SK-N-SH (cell line): ENCODE data around the gene TET2. TPM values are rescaled to one million over a fixed set of nuclear protein-coding genes. Genes with fewer than 3 reads are reported as not detected.
"Not testable (repeated sequence)": the region's sequence is repeated elsewhere in the genome, so short reads cannot be mapped to it uniquely, and the experiment has no call there.

ENCODE experiments used
- CTCF ChIA-PET: fragments of 300-600, 350-600 bp; formaldehyde crosslinking; extraction: SDS; loops from one replicate; lab custom pipeline; 2021; lab: Yijun Ruan, JAX
- POLR2A ChIA-PET: fragments of 350-600 bp; sonication (Branson Sonifier 250); formaldehyde crosslinking; extraction: SDS; loops from one replicate; lab custom pipeline; 2020; ENCODE audit warnings: antibody characterized with exemption, inconsistent platforms; lab: Yijun Ruan, JAX
- DNase-seq: peaks from one replicate; pipeline ENCODE4 v3.0.0; 2012
- H2AFZ ChIP-seq: fragments of 200-600 bp; sonication (generic); 2 replicates; pipeline ENCODE4 v1.8.1; 2016; ENCODE audit warnings: antibody characterized with exemption, mild to moderate bottlenecking, low read depth
- H3F3A ChIP-seq: fragments of 200-600 bp; sonication (generic); replicated peaks from 2 replicates; pipeline ENCODE3; 2016; ENCODE audit warnings: antibody characterized with exemption, mild to moderate bottlenecking; ENCODE audit not compliant: insufficient read depth
- H3K27ac ChIP-seq, 2 experiments: fragments of 200-500 bp in 1 of 2; fragments of 200-600 bp in 1 of 2; sonication (Bioruptor generic) in 1 of 2; sonication (generic), shearing (Covaris generic) in 1 of 2; 2 replicates each; pipeline versions ENCODE4 v1.5.1 to v1.6.1; 2014 to 2016; ENCODE audit warnings: low read depth in 2 of 2, inconsistent platforms in 1 of 2, low read length in 1 of 2, mild to moderate bottlenecking in 1 of 2, mixed read lengths in 1 of 2
- H3K27me3 ChIP-seq: fragments of 200-600 bp; sonication (generic), shearing (Covaris generic); 2 replicates; pipeline ENCODE4 v1.6.1; 2016; ENCODE audit warnings: mixed run types; ENCODE audit not compliant: insufficient read depth
- H3K36me3 ChIP-seq, 2 experiments: fragments of 200-500 bp in 1 of 2; fragments of 200-600 bp in 1 of 2; sonication (Bioruptor generic) in 1 of 2; sonication (generic) in 1 of 2; replicated peaks in 1 of 2; 2 replicates each; pipeline versions ENCODE3 to v1.5.1; 2014 to 2016; ENCODE audit warnings: low read length in 1 of 2, mild to moderate bottlenecking in 1 of 2; ENCODE audit not compliant: insufficient read depth in 2 of 2, control insufficient read depth in 1 of 2
- H3K4me1 ChIP-seq, 2 experiments: fragments of 200-500 bp in 1 of 2; fragments of 200-600 bp in 1 of 2; sonication (Bioruptor generic) in 1 of 2; sonication (generic), shearing (Covaris generic) in 1 of 2; 2 replicates each; pipeline versions ENCODE4 v1.5.1 to v1.6.1; 2014 to 2016; ENCODE audit warnings: low read depth in 1 of 2, low read length in 1 of 2, mixed run types in 1 of 2; ENCODE audit not compliant: insufficient read depth in 2 of 2, control insufficient read depth in 1 of 2
- H3K4me2 ChIP-seq: fragments of 200-600 bp; sonication (generic), shearing (Covaris generic); 2 replicates; pipeline ENCODE4 v1.6.1; 2017; ENCODE audit warnings: mixed run types
- H3K4me3 ChIP-seq, 2 experiments: fragments of 200-500 bp in 1 of 2; fragments of 200-600 bp in 1 of 2; sonication (Bioruptor generic) in 1 of 2; sonication (generic), shearing (Covaris generic) in 1 of 2; 2 replicates each; pipeline versions ENCODE4 v1.5.1 to v1.8.1; 2014 to 2016; ENCODE audit warnings: low read depth in 2 of 2, inconsistent platforms in 1 of 2, low read length in 1 of 2, mild to moderate bottlenecking in 1 of 2, mixed read lengths in 1 of 2, moderate library complexity in 1 of 2
- H3K79me2 ChIP-seq: fragments of 200-600 bp; sonication (generic); 2 replicates; pipeline ENCODE4 v1.8.1; 2017; ENCODE audit warnings: mild to moderate bottlenecking; ENCODE audit not compliant: insufficient read depth
- H3K9ac ChIP-seq: fragments of 200-600 bp; sonication (generic); 2 replicates; pipeline ENCODE4 v1.6.1; 2017; ENCODE audit warnings: mixed run types
- H3K9me2 ChIP-seq: fragments of 200-600 bp; sonication (generic); 2 replicates; pipeline ENCODE4 v1.6.1; 2017; ENCODE audit warnings: mixed run types
- H3K9me3 ChIP-seq: fragments of 200-600 bp; sonication (generic); 2 replicates; pipeline ENCODE4 v1.6.1; 2017; ENCODE audit warnings: mixed run types, mild to moderate bottlenecking, moderate library complexity
- H4K20me1 ChIP-seq: fragments of 200-600 bp; sonication (generic); 2 replicates; pipeline ENCODE4 v1.6.1; 2017; ENCODE audit warnings: mild to moderate bottlenecking, mixed run types; ENCODE audit not compliant: insufficient read depth
- EP300 ChIP-seq, 2 experiments: IDR thresholded peaks; 2 replicates each; pipeline versions ENCODE4 v1.4.0 to v1.6.1; 2012; ENCODE audit warnings: borderline replicate concordance in 1 of 2, low read depth in 1 of 2, low read length in 1 of 2
- GABPA ChIP-seq: IDR thresholded peaks from 2 replicates; pipeline ENCODE4 v1.4.0; 2012; ENCODE audit warnings: low read depth, mild to moderate bottlenecking
- JUND ChIP-seq: IDR thresholded peaks from 2 replicates; pipeline ENCODE4 v1.4.0; 2012
- NFIC ChIP-seq: IDR thresholded peaks from 2 replicates; pipeline ENCODE4 v1.4.0; 2012; ENCODE audit warnings: borderline replicate concordance
- NRF1 ChIP-seq: IDR thresholded peaks from 2 replicates; pipeline ENCODE4 v1.6.1; 2012; ENCODE audit warnings: low read depth, mild to moderate bottlenecking, low read length
- TCF12 ChIP-seq: IDR thresholded peaks from 2 replicates; pipeline ENCODE4 v1.4.0; 2012
- WGBS: methylation state at CpG from one replicate; pipeline ENCODE4 v1.1.6; 2017; ENCODE audit warnings: low lambda C conversion rate; 5-methylcytosine and 5-hydroxymethylcytosine counted together
- polyA plus RNA-seq, 3 experiments: library from polyadenylated mRNA; depleted of rRNA; stranded (reverse); fragments of >200 nt; gene quantifications; 2 replicates each; pipeline ENCODE4 v1.2.3, GENCODE V29; 2012
- TF ChIP-seq, protein P1 (sequence below): IDR thresholded peaks from 2 replicates; pipeline ENCODE4 v1.4.0; 2012; ENCODE audit warnings: low read depth
- TF ChIP-seq, protein P2 (sequence below): IDR thresholded peaks from 2 replicates; pipeline ENCODE4 v1.6.1; 2012; ENCODE audit warnings: mild to moderate bottlenecking, low read depth, low read length, moderate library complexity

Gene TET2
- polyA plus RNA-seq, 1 of the 3 experiments (the other 2 are of a cell fraction), result 3.5 TPM

- no peak for TF ChIP-seq JUND
- no peak for TF ChIP-seq NFIC
- no peak for TF ChIP-seq EP300 (IDR thresholded peaks at IDR 0.05; ENCODE audit: borderline replicate concordance in 1 of 2, low read depth in 1 of 2, low read length in 1 of 2)
- no peak overlapping the region for H3K9ac ChIP-seq
- no peak overlapping the region for H2AFZ ChIP-seq
- no peaks in the 10 kb centered on the region for H3K9me2 ChIP-seq
- ChIA-PET POLR2A (no interaction called here), CTCF (interaction anchor here (1.4 kb wide), 1 partner anchor 152 kb away, joined by 3 read pairs; no protein-coding TSS in a partner anchor)
- no peak for DNase-seq
- H3K27me3 ChIP-seq, result no peaks in the 10 kb centered on the region
- H3K9me3 ChIP-seq, result no peaks in the 10 kb centered on the region
- no peaks in the 10 kb centered on the region for H3K4me1 ChIP-seq
- H3K4me2 ChIP-seq, result no peak overlapping the region
- no peaks in the 10 kb centered on the region for H4K20me1 ChIP-seq
- no peak overlapping the region for H3K27ac ChIP-seq
- H3F3A ChIP-seq, result no peaks in the 10 kb centered on the region
- no peaks in the 10 kb centered on the region for H3K79me2 ChIP-seq
- no peaks in the 10 kb centered on the region for H3K36me3 ChIP-seq
- no peak overlapping the region for H3K4me3 ChIP-seq
Measured at GRCh38 chr4:105293360-105293759, 146.7 kb downstream of the TET2 start.

DNA sequence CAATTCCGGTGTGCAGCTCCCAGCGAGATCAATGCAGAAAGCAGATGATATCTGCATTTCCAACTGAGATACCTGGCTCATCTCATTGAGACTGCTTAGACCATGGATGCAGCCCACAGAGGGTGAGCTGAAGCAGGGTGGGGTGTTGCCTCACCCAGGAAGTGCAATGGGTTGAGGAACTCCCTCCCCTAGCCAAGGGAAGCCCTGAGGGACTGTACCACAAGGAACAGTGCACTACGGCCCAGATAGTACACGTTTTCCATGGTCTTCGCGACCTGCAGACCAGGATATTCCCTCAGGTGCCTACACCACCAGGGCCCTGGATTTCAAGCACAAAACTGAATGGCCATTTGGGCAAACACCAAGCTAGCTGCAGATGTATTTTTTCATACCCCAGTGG is 150.0 kb downstream of the TET2 start:
- Histone ChIP-seq H2AFZ (no peak overlapping the region), H3K9me2 (no peaks in the 10 kb centered on the region), H3K27me3 (no peaks in the 10 kb centered on the region), H3K9me3 (no peaks in the 10 kb centered on the region), H3K79me2 (no peaks in the 10 kb centered on the region), H4K20me1 (no peaks in the 10 kb centered on the region), H3F3A (no peaks in the 10 kb centered on the region), H3K9ac (no peak overlapping the region), H3K27ac (no peak overlapping the region), H3K4me3 (no peak overlapping the region), H3K4me2 (no peak overlapping the region), H3K4me1 (no peaks in the 10 kb centered on the region), H3K36me3 (no peaks in the 10 kb centered on the region)
- ChIA-PET CTCF (interaction anchor here (0.6 kb wide), 1 partner anchor 35 kb away, joined by 3 read pairs; no protein-coding TSS in a partner anchor), POLR2A (no interaction called here)
- no peak for DNase-seq
- no peak for TF ChIP-seq NFIC
- no peak for TF ChIP-seq GABPA
- no peak for TF ChIP-seq EP300 (IDR thresholded peaks at IDR 0.05; ENCODE audit: borderline replicate concordance in 1 of 2, low read depth in 1 of 2, low read length in 1 of 2)
- no peak for TF ChIP-seq NRF1
- TF ChIP-seq, protein P1, sequence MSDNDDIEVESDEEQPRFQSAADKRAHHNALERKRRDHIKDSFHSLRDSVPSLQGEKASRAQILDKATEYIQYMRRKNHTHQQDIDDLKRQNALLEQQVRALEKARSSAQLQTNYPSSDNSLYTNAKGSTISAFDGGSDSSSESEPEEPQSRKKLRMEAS, result no peak
- TF ChIP-seq, protein P2, sequence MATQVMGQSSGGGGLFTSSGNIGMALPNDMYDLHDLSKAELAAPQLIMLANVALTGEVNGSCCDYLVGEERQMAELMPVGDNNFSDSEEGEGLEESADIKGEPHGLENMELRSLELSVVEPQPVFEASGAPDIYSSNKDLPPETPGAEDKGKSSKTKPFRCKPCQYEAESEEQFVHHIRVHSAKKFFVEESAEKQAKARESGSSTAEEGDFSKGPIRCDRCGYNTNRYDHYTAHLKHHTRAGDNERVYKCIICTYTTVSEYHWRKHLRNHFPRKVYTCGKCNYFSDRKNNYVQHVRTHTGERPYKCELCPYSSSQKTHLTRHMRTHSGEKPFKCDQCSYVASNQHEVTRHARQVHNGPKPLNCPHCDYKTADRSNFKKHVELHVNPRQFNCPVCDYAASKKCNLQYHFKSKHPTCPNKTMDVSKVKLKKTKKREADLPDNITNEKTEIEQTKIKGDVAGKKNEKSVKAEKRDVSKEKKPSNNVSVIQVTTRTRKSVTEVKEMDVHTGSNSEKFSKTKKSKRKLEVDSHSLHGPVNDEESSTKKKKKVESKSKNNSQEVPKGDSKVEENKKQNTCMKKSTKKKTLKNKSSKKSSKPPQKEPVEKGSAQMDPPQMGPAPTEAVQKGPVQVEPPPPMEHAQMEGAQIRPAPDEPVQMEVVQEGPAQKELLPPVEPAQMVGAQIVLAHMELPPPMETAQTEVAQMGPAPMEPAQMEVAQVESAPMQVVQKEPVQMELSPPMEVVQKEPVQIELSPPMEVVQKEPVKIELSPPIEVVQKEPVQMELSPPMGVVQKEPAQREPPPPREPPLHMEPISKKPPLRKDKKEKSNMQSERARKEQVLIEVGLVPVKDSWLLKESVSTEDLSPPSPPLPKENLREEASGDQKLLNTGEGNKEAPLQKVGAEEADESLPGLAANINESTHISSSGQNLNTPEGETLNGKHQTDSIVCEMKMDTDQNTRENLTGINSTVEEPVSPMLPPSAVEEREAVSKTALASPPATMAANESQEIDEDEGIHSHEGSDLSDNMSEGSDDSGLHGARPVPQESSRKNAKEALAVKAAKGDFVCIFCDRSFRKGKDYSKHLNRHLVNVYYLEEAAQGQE, result no peak
- no peak for TF ChIP-seq TCF12
- 93% methylated on average over 6 of the region's 6 CpGs for WGBS

- H3F3A ChIP-seq, H3K9me2 ChIP-seq, H3K9me3 ChIP-seq, H3K4me3 ChIP-seq, H3K27me3 ChIP-seq, H3K4me2 ChIP-seq, H2AFZ ChIP-seq, H3K4me1 ChIP-seq, H3K79me2 ChIP-seq, H3K36me3 ChIP-seq, H4K20me1 ChIP-seq, DNase-seq, H3K9ac ChIP-seq, POLR2A ChIA-PET, CTCF ChIA-PET, H3K27ac ChIP-seq: not testable (repeated sequence)
- 80% methylated on average over 1 of the region's 1 CpG for WGBS
Measured at GRCh38 chr4:105299027-105299426, 152.4 kb downstream of the TET2 start.
